ENCODE measurements around the gene SYT2.

- TF ChIP-seq CTCF (conservative IDR thresholded peaks at IDR 0.05 in 1 of 2, IDR thresholded peaks at IDR 0.05 in 1 of 2; ENCODE audit: extremely low read depth in 1 of 2, insufficient read depth in 1 of 2, low read depth in 1 of 2, low read length in 2 of 2): no peak
- TF ChIP-seq EZH2 (IDR thresholded peaks at IDR 0.05; ENCODE audit: borderline replicate concordance, low read length): no peak
Measured at GRCh38 chr1:202742496-202742895, 32.2 kb upstream of the SYT2 start.

Data from mammary epithelial cell (primary cell).